Adrenal gland (tissue), 5 donors: ENCODE data around the gene CMIP.

ENCODE experiments used
- POLR2A ChIP-seq, 2 donors: fragments of 450-650 bp; IDR thresholded peaks; one replicate each; pipeline ENCODE4 v1.6.1; 2017; ENCODE audit warnings: antibody characterized with exemption in 2 of 2, mild to moderate bottlenecking in 2 of 2, moderate library complexity in 1 of 2
- TF ChIP-seq, protein P1 (sequence below), 6 experiments: fragments of 450-650 bp in 4 of 6; fragments of 200-600 bp in 2 of 6; sonication (generic) in 1 of 6; IDR thresholded peaks; 1 replicate in 5 of 6; 2 replicates in 1 of 6; pipeline versions ENCODE4 v1.5.1 to v1.8.0; 2016 to 2021; ENCODE audit warnings: antibody characterized with exemption in 6 of 6, mild to moderate bottlenecking in 2 of 6, moderate library complexity in 1 of 6
- donor health status: DM: no; HTN: no; CAD: no.

DNA sequence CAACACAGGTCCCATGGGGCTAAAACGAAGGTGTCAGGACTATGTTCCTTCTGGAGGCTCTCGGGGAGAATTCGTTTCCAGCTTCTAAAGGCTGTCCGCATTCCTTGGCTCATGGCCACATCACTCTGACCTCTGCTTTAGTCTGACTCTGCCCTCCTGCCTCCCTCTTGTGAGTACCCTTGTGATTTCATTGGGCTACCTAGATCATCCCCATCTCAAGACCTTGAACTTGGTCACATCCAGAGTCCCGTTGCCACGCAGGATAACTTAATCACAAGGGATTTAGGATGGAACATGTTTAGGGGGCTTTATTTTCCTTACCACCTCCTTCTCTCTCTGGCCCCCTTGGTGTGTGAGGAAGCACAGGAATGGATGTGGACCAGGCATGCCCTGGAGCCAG lies 173.6 kb downstream of the CMIP start:
- TF ChIP-seq, protein P1, sequence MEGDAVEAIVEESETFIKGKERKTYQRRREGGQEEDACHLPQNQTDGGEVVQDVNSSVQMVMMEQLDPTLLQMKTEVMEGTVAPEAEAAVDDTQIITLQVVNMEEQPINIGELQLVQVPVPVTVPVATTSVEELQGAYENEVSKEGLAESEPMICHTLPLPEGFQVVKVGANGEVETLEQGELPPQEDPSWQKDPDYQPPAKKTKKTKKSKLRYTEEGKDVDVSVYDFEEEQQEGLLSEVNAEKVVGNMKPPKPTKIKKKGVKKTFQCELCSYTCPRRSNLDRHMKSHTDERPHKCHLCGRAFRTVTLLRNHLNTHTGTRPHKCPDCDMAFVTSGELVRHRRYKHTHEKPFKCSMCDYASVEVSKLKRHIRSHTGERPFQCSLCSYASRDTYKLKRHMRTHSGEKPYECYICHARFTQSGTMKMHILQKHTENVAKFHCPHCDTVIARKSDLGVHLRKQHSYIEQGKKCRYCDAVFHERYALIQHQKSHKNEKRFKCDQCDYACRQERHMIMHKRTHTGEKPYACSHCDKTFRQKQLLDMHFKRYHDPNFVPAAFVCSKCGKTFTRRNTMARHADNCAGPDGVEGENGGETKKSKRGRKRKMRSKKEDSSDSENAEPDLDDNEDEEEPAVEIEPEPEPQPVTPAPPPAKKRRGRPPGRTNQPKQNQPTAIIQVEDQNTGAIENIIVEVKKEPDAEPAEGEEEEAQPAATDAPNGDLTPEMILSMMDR (IDR thresholded peaks at IDR 0.05), result no peak
- TF ChIP-seq POLR2A (IDR thresholded peaks at IDR 0.05), result no peak
